ENCODE results near the gene MGAM2.
"Not testable (repeated sequence)": the region's sequence is repeated elsewhere in the genome, so short reads cannot be mapped to it uniquely, and the experiment has no call there.

Gene MGAM2

DNA sequence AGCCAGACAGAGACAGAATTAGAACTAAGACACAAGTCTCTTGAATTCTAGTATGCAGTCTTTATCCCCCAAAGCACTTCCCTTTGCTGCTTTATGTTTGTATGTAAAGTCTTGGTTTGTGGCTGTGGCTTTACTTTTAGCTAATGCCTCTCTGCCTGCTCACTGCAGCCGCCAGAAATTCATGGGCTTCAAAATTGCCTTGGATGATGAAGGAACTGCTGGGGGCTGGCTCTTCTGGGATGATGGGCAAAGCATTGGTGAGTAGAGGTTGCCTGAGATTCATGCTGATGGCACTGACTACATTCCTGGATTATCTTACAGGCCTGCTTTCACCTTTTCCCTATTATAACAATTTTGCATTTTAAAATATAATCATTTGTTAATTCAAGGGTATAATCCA lies 10.9 kb upstream of the MGAM2 start:
- H3K4me3 ChIP-seq (ENCODE audit: low read depth, low read length) = no peak overlapping the region
- TF ChIP-seq, protein P1, sequence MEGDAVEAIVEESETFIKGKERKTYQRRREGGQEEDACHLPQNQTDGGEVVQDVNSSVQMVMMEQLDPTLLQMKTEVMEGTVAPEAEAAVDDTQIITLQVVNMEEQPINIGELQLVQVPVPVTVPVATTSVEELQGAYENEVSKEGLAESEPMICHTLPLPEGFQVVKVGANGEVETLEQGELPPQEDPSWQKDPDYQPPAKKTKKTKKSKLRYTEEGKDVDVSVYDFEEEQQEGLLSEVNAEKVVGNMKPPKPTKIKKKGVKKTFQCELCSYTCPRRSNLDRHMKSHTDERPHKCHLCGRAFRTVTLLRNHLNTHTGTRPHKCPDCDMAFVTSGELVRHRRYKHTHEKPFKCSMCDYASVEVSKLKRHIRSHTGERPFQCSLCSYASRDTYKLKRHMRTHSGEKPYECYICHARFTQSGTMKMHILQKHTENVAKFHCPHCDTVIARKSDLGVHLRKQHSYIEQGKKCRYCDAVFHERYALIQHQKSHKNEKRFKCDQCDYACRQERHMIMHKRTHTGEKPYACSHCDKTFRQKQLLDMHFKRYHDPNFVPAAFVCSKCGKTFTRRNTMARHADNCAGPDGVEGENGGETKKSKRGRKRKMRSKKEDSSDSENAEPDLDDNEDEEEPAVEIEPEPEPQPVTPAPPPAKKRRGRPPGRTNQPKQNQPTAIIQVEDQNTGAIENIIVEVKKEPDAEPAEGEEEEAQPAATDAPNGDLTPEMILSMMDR (IDR thresholded peaks at IDR 0.05; ENCODE audit: borderline replicate concordance, insufficient read depth, low read depth, low read length) = no peak

DNA sequence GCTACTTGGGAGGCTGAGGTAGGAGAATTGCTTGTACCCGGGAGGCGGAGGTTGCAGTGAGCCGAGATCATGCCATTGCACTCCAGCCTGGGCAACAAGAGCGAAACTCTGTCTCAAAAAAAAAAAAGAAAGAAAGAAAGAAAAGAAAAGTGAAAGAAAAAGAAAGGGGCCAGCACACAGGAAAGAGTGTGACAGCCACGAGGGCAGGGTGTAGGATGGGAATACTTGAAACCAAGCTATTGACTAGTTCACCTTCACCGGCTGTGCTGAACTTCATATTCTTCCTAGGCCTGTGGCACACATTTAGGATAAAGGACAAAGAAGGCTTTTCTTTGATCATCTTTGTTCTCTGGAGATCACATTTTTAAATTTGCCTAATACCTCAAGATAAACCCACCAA lies 9.7 kb upstream of the MGAM2 start:
- H3K4me3 ChIP-seq (ENCODE audit: low read depth, low read length) = not testable (repeated sequence)

GRCh38 chr7:142104550-142105527 lies 6.7 kb upstream of the MGAM2 start:
- no peak overlapping the region for H3K4me3 ChIP-seq (ENCODE audit: low read depth, low read length)
- TF ChIP-seq, protein P1 (IDR thresholded peaks at IDR 0.05; ENCODE audit: borderline replicate concordance, insufficient read depth, low read depth, low read length) = no peak

DNA sequence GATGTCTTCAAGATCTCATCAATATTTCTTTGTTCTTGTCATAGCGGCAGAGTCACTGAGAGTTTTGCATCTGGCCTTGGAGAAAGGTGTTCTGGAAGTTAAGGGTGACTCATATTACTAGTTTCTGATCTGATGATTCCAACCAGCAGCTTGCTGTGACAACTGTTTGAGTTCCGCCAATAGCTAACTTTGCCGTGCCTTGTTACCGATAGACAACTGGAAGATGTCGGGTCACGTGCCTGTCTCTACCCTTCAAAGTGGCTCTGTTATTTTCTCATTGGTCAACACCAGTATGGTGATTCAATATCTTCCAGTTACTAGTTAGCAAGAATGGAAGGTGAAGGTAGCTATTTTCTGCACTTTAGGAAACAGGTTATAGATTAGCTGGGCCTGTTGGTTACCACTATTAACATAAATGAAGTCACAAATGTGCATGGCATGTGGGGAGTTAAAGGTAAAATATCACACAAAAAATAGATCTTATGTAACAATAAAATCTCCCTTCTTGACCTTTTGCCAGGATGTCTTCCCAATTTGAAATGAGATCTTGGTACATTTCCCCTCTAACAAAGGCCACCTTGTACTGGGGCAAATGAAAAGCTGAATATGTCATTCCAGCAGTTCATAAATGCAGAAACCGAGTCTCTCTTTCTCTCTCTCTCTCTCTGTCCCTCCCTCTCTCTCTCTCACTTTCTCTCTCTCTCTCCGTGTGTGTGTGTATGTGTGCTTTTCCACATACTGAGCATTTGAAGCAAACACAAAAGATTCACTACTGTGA lies 2.6 kb upstream of the MGAM2 start:
- no peak overlapping the region for H3K4me3 ChIP-seq (ENCODE audit: low read depth, low read length)
- TF ChIP-seq, protein P1 (IDR thresholded peaks at IDR 0.05; ENCODE audit: borderline replicate concordance, insufficient read depth, low read depth, low read length) = no peak

GRCh38 chr7:142110098-142110497 lies 1.4 kb upstream of the MGAM2 start:
- H3K4me3 ChIP-seq (ENCODE audit: low read depth, low read length) = no peak overlapping the region
- TF ChIP-seq, protein P1 (IDR thresholded peaks at IDR 0.05; ENCODE audit: borderline replicate concordance, insufficient read depth, low read depth, low read length) = no peak

DNA sequence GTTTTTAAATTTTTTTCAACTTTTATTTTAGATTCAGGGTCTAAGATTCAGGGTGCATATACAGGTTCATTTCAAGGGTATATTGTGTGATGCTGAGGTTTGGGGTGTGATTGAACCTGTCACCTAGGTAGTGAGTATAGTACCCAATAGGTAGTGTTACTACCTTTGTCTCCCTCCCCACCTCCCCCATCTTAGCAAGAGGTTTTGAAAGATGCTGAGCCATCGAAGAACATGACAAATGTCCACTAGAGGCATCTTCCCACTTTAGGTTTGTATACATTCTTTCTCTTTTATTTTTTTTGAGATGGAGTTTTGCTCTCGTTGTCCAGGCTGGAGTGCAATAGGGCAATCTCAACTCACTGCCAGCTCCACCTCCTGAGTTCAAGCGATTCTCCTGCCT lies 880 bp upstream of the MGAM2 start:
- H3K4me3 ChIP-seq (ENCODE audit: low read depth, low read length) = no peak overlapping the region
- TF ChIP-seq, protein P1 (IDR thresholded peaks at IDR 0.05; ENCODE audit: borderline replicate concordance, insufficient read depth, low read depth, low read length) = no peak

DNA sequence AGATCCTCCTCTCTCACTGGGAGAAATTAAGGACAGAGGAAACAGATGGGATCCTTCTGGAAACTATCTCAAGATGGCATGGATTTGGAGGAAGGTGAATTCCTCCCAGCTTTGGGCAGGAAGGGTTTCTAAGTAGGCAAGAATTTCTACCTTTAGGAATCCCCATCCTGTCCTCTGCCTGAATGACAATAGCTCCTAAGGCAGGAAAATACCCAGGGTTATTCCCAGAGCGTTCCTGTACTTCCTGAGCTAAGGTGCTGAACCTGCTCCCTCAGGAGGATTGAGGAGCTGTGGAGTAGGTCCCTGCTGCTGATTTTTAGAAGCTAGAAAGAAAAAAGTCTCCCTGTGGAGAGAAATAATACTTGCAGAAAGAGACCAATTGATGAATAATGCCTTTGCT lies 568 bp downstream of the MGAM2 start:
- H3K4me3 ChIP-seq (ENCODE audit: low read depth, low read length) = no peak overlapping the region
- TF ChIP-seq, protein P1 (IDR thresholded peaks at IDR 0.05; ENCODE audit: borderline replicate concordance, insufficient read depth, low read depth, low read length) = no peak
